Measurements from ENCODE around the gene POLR3K.

Gene POLR3K

GRCh38 chr16:62968-63391, 9.6 kb upstream of the POLR3K start:
- Histone ChIP-seq H3K79me2 (ENCODE audit: insufficient read depth, low read length) (no peaks in the 10 kb centered on the region), H3K36me3 (ENCODE audit: low read length) (no peaks in the 10 kb centered on the region), H3K9ac (ENCODE audit: low read length) (no peak overlapping the region), H3K27me3 (ENCODE audit: low read length) (no peaks in the 10 kb centered on the region), H3F3A (ENCODE audit: insufficient read depth) (no peaks in the 10 kb centered on the region), H3K27ac (ENCODE audit: low read depth, low read length) (no peak overlapping the region), H3K9me3 (ENCODE audit: insufficient read depth, low read length) (no peaks in the 10 kb centered on the region), H3K9me2 (replicated peaks; ENCODE audit: insufficient read depth, low read length) (no peaks in the 10 kb centered on the region), H3K4me3 (ENCODE audit: insufficient read depth, low read length, poor library complexity, severe bottlenecking) (no peak overlapping the region), H3K4me2 (ENCODE audit: low read depth, low read length, poor library complexity, severe bottlenecking) (no peak overlapping the region), H2AFZ (ENCODE audit: low read depth, low read length, severe bottlenecking) (no peak overlapping the region), H4K20me1 (ENCODE audit: low read depth, low read length) (no peaks in the 10 kb centered on the region)
- no peak for TF ChIP-seq CTCF (IDR thresholded peaks at IDR 0.05; ENCODE audit: insufficient read depth, low read length, poor library complexity, severe bottlenecking)
- TF ChIP-seq EZH2phosphoT487 (conservative IDR thresholded peaks at IDR 0.05; ENCODE audit: low read length), result no peak

GRCh38 chr16:62283-62967, 9.0 kb upstream of the POLR3K start:
- no peaks in the 10 kb centered on the region for H3K36me3 ChIP-seq (ENCODE audit: low read length)
- H3K9me2 ChIP-seq (replicated peaks; ENCODE audit: insufficient read depth, low read length), result no peaks in the 10 kb centered on the region
- H3K27ac ChIP-seq (ENCODE audit: low read depth, low read length), result no peak overlapping the region
- H4K20me1 ChIP-seq (ENCODE audit: low read depth, low read length), result no peaks in the 10 kb centered on the region
- no peak overlapping the region for H3K4me2 ChIP-seq (ENCODE audit: low read depth, low read length, poor library complexity, severe bottlenecking)
- H2AFZ ChIP-seq (ENCODE audit: low read depth, low read length, severe bottlenecking), result no peak overlapping the region
- H3K79me2 ChIP-seq (ENCODE audit: insufficient read depth, low read length), result no peaks in the 10 kb centered on the region
- TF ChIP-seq CTCF (IDR thresholded peaks at IDR 0.05; ENCODE audit: insufficient read depth, low read length, poor library complexity, severe bottlenecking), result no peak
- TF ChIP-seq EZH2phosphoT487 (conservative IDR thresholded peaks at IDR 0.05; ENCODE audit: low read length), result no peak
- no peak overlapping the region for H3K4me3 ChIP-seq (ENCODE audit: insufficient read depth, low read length, poor library complexity, severe bottlenecking)
- no peak overlapping the region for H3K9ac ChIP-seq (ENCODE audit: low read length)
- no peaks in the 10 kb centered on the region for H3K27me3 ChIP-seq (ENCODE audit: low read length)
- no peaks in the 10 kb centered on the region for H3F3A ChIP-seq (ENCODE audit: insufficient read depth)
- H3K9me3 ChIP-seq (ENCODE audit: insufficient read depth, low read length), result no peaks in the 10 kb centered on the region

GRCh38 chr16:61879-62281, 8.5 kb upstream of the POLR3K start:
- Histone ChIP-seq H3F3A (ENCODE audit: insufficient read depth) (no peaks in the 10 kb centered on the region), H3K27me3 (ENCODE audit: low read length) (no peaks in the 10 kb centered on the region), H3K27ac (ENCODE audit: low read depth, low read length) (no peak overlapping the region), H3K4me3 (ENCODE audit: insufficient read depth, low read length, poor library complexity, severe bottlenecking) (no peak overlapping the region), H3K36me3 (ENCODE audit: low read length) (no peaks in the 10 kb centered on the region), H3K9me3 (ENCODE audit: insufficient read depth, low read length) (no peaks in the 10 kb centered on the region), H4K20me1 (ENCODE audit: low read depth, low read length) (no peaks in the 10 kb centered on the region), H3K9me2 (replicated peaks; ENCODE audit: insufficient read depth, low read length) (no peaks in the 10 kb centered on the region), H3K9ac (ENCODE audit: low read length) (no peak overlapping the region), H3K4me2 (ENCODE audit: low read depth, low read length, poor library complexity, severe bottlenecking) (no peak overlapping the region), H3K79me2 (ENCODE audit: insufficient read depth, low read length) (no peaks in the 10 kb centered on the region), H2AFZ (ENCODE audit: low read depth, low read length, severe bottlenecking) (no peak overlapping the region)
- TF ChIP-seq EZH2phosphoT487 (conservative IDR thresholded peaks at IDR 0.05; ENCODE audit: low read length) (no peak), CTCF (IDR thresholded peaks at IDR 0.05; ENCODE audit: insufficient read depth, low read length, poor library complexity, severe bottlenecking) (no peak)

Data from SU-DHL-6 (cell line).